GM12878 (cell line): ENCODE data around the gene DIPK1A. TPM values are rescaled to one million over a fixed set of nuclear protein-coding genes. Genes with fewer than 3 reads are reported as not detected.

ENCODE experiments used
- ATAC-seq: fragments of 200-7000 bp; cut with Tn5 transposase; 3 replicates; pipeline ENCODE4 v1.9.1; 2020; ENCODE audit warnings: mild to moderate bottlenecking, moderate library complexity
- Bru-seq: library from RNA; stranded (reverse); fragments of 400-500 nt; gene quantifications from one replicate; lab custom pipeline; 2021; lab: Mats Ljungman, UMichigan
- BruChase-seq, 2 experiments: library from RNA; stranded (reverse); fragments of 400-500 nt; gene quantifications; one replicate each; lab custom pipeline; 2021; lab: Mats Ljungman, UMichigan
- BruUV-seq: library from RNA; stranded (reverse); fragments of 400-500 nt; replicated peaks from 2 replicates; lab custom pipeline; 2021; lab: Mats Ljungman, UMichigan
- CTCF ChIA-PET: fragments of 300-600 bp; sonication (Branson Sonifier 250); formaldehyde crosslinking; extraction: SDS; loops from one replicate; lab custom pipeline; 2021; ENCODE audit warnings: inconsistent platforms; lab: Yijun Ruan, JAX
- POLR2A ChIA-PET: fragments of 350-600 bp; formaldehyde crosslinking; extraction: SDS; loops from one replicate; lab custom pipeline; 2021; ENCODE audit warnings: inconsistent platforms; lab: Charles Lee
- RAD21 ChIA-PET: fragments of 300-600 bp; sonication (Branson Sonifier 250); formaldehyde crosslinking; loops from one replicate; lab custom pipeline; 2023; ENCODE audit warnings: antibody characterized with exemption; ENCODE audit not compliant: unreplicated experiment; lab: Charles Lee
- SMC1A ChIA-PET: fragments of 300-600 bp; sonication (Branson Sonifier 250); formaldehyde crosslinking; loops from one replicate; lab custom pipeline; 2023; ENCODE audit not compliant: unreplicated experiment, uncharacterized antibody; lab: Charles Lee
- DNase-seq: peaks from one replicate; pipeline ENCODE4 v3.0.0-alpha.2; 2011; ENCODE audit warnings: low read depth, low spot score
- FAIRE-seq: peaks from 3 replicates; lab custom pipeline; 2011; peaks lifted over from hg19 to GRCh38; lab: Jason Lieb, UNC
- H2AFZ ChIP-seq: 2 replicates; pipeline ENCODE4 v1.6.0; 2011; ENCODE audit warnings: low read depth, low read length, control low read depth; ENCODE audit not compliant: control insufficient read depth
- H3K27ac ChIP-seq: 2 replicates; pipeline ENCODE4 v1.5.1; 2011; ENCODE audit warnings: control low read depth; ENCODE audit not compliant: control insufficient read depth, insufficient read depth
- H3K27me3 ChIP-seq, 2 experiments: replicated peaks in 1 of 2; 2 replicates each; pipeline versions ENCODE4 v1.6.0 to v1.6.1; 2011; ENCODE audit warnings: low read length in 1 of 2; ENCODE audit not compliant: control insufficient read depth in 2 of 2, insufficient read depth in 2 of 2
- H3K36me3 ChIP-seq, 2 experiments: 2 replicates each; pipeline ENCODE4 v1.5.1; 2011; ENCODE audit warnings: low read length in 1 of 2; ENCODE audit not compliant: control insufficient read depth in 2 of 2, insufficient read depth in 2 of 2
- H3K4me1 ChIP-seq: 2 replicates; pipeline ENCODE4 v1.6.1; 2011; ENCODE audit warnings: mild to moderate bottlenecking, low read length, moderate library complexity, mixed read lengths; ENCODE audit not compliant: control insufficient read depth, insufficient read depth
- H3K4me2 ChIP-seq: 2 replicates; pipeline ENCODE4 v1.6.0; 2011; ENCODE audit warnings: control low read depth; ENCODE audit not compliant: control insufficient read depth, insufficient read depth
- H3K4me3 ChIP-seq: fragments of 200-600 bp; sonication (generic); 2 replicates; pipeline ENCODE4 v1.5.1; 2016
- H3K79me2 ChIP-seq: 2 replicates; pipeline ENCODE4 v1.6.0; 2011; ENCODE audit warnings: low read length; ENCODE audit not compliant: control insufficient read depth, insufficient read depth
- H3K9ac ChIP-seq: 2 replicates; pipeline ENCODE4 v1.8.0; 2011; ENCODE audit warnings: low read length, control low read depth, mixed read lengths; ENCODE audit not compliant: control insufficient read depth, insufficient read depth
- H3K9me3 ChIP-seq: replicated peaks from 3 replicates; pipeline ENCODE4 v1.5.1; 2011; ENCODE audit warnings: mild to moderate bottlenecking, low read length; ENCODE audit not compliant: control insufficient read depth, insufficient read depth
- H4K20me1 ChIP-seq: 2 replicates; pipeline ENCODE4 v1.6.0; 2011; ENCODE audit not compliant: control insufficient read depth, insufficient read depth
- ASH2L ChIP-seq: fragments of 300-600, 200-600 bp; sonication (generic); IDR thresholded peaks from 2 replicates; pipeline ENCODE4 v1.6.1; 2017; ENCODE audit warnings: low read depth, mild to moderate bottlenecking, borderline replicate concordance
- IKZF1 ChIP-seq: fragments of 450-650 bp; conservative IDR thresholded peaks from 2 replicates; pipeline ENCODE4 v1.6.1; 2017; ENCODE audit warnings: antibody characterized with exemption, mild to moderate bottlenecking
- MEF2B ChIP-seq: fragments of 450-650 bp; IDR thresholded peaks from 2 replicates; pipeline ENCODE4 v1.6.1; 2018; ENCODE audit warnings: mild to moderate bottlenecking, moderate library complexity; ENCODE audit not compliant: partially characterized antibody, poor library complexity, severe bottlenecking
- RAD21 ChIP-seq: IDR thresholded peaks from 2 replicates; pipeline ENCODE4 v1.6.1; 2011; ENCODE audit warnings: mild to moderate bottlenecking, low read depth, low read length, moderate library complexity; ENCODE audit not compliant: insufficient read depth
- RBBP5 ChIP-seq: fragments of 200-600 bp; sonication (generic); conservative IDR thresholded peaks from 2 replicates; pipeline ENCODE4 v1.6.1; 2016
- SP1 ChIP-seq: IDR thresholded peaks from one replicate; pipeline ENCODE4 v1.6.1; 2011; ENCODE audit warnings: low read depth, low read length
- TARDBP ChIP-seq: IDR thresholded peaks from 2 replicates; pipeline ENCODE4 v1.6.1; 2016; ENCODE audit warnings: borderline replicate concordance
- WGBS: methylation state at CpG from one replicate; pipeline ENCODE4 v1.1.6; 2016; ENCODE audit warnings: low lambda C conversion rate; ENCODE audit not compliant: insufficient replicate concordance, insufficient coverage; ENCODE audit errors: missing lambda C conversion rate; 5-methylcytosine and 5-hydroxymethylcytosine counted together
- in situ Hi-C: fragments of 300-500 bp; cut with MboI; formaldehyde crosslinking; loops from 9 replicates; pipeline ENCODE4 v1.14.3; 2018; ENCODE audit warnings: mixed read lengths
- intact Hi-C: fragments of 100-400 bp; cut with micrococcal nuclease; formaldehyde crosslinking; loops from one replicate; pipeline ENCODE4 v1.14.2; 2022; ENCODE audit not compliant: unreplicated experiment
- long read RNA-seq, 2 experiments: library from polyadenylated mRNA; unstranded; transcript quantifications; one replicate each; pipeline ENCODE4 v2.0.0, GENCODE V29; 2019 to 2020
- polyA minus RNA-seq, 3 experiments: library from RNA; depleted of rRNA, polyadenylated mRNA; stranded (reverse); fragments of >200 nt; gene quantifications; 2 replicates each; pipeline ENCODE4 v1.2.3, GENCODE V29; 2011
- polyA plus RNA-seq, 11 experiments: library from polyadenylated mRNA; depleted of rRNA in 4 of 11; unstranded in 6 of 11; stranded (reverse) in 5 of 11; fragments of >200 nt; fragmentation: Nextera tagmentation in 4 of 11; fragmentation: Illumina TruSeq in 1 of 11; extraction: Ambion mirVana in 4 of 11; extraction: Trizol in 1 of 11; gene quantifications; 1 replicate in 1 of 11; 2 replicates in 10 of 11; pipeline versions ENCODE4 v1.2.1 to v1.2.3, GENCODE V29; 2011 to 2016; ENCODE audit warnings: inconsistent platforms in 2 of 11, missing spikeins in 2 of 11, low read depth in 1 of 11
- total RNA-seq, 4 experiments: library from RNA; depleted of rRNA in 3 of 4; stranded (reverse); fragments of >200 nt in 3 of 4; fragmentation: Illumina TruSeq in 1 of 4; extraction: Trizol in 1 of 4; gene quantifications; 2 replicates each; pipeline versions ENCODE4 v1.2.1 to v1.2.3, GENCODE V29; 2013 to 2021
- TF ChIP-seq, protein P1 (sequence below): fragments of 450-650 bp; formaldehyde crosslinking; IDR thresholded peaks from 2 replicates; pipeline ENCODE4 v1.4.0; 2022; ENCODE audit warnings: mild to moderate bottlenecking, moderate library complexity
- TF ChIP-seq, protein P2 (sequence below): IDR thresholded peaks from 2 replicates; pipeline ENCODE4 v1.6.1; 2011; ENCODE audit warnings: mild to moderate bottlenecking, low read depth, low read length, moderate library complexity; ENCODE audit not compliant: insufficient replicate concordance

DIPK1A gene
- total RNA-seq (2013; cell fraction: nucleolus; rRNA removed): 12.9 and 13.3 TPM in 2 replicates
- total RNA-seq (2014; rRNA removed) (6.6 and 7.0 TPM in 2 replicates), total RNA-seq (2014; rRNA removed; fragmentation: Illumina TruSeq; extraction: Trizol) (8.4 and 9.4 TPM in 2 replicates), total RNA-seq (2021) (8.1 and 9.3 TPM in 2 replicates), polyA plus RNA-seq (2011; rRNA removed) (12.0 and 19.7 TPM in 2 replicates), polyA plus RNA-seq (2014; fragmentation: Illumina TruSeq; extraction: Trizol) (12.5 and 16.9 TPM in 2 replicates), polyA plus RNA-seq (2014; fragmentation: Nextera tagmentation; extraction: Ambion mirVana) (1 to 10 TPM; 9.5 to 9.9 TPM), polyA plus RNA-seq (2014; rRNA removed) (4.9 and 5.1 TPM in 2 replicates), polyA plus RNA-seq (2016; fragmentation: Nextera tagmentation; extraction: Ambion mirVana) (10 to 100 TPM; 14.6 to 15.0 TPM), polyA minus RNA-seq (2011; rRNA and poly(A)+ RNA removed) (8.9 and 12.4 TPM in 2 replicates), Bru-seq, nascent RNA (percentile 72 among the genes with signal in this experiment), BruChase-seq, experiment 1, labeled RNA remaining after a 6-hour chase (percentile 69 among the genes with signal in this experiment), BruChase-seq, experiment 2, labeled RNA remaining after a 2-hour chase (percentile 66 among the genes with signal in this experiment)
- 2.7 TPM for polyA plus RNA-seq (2011; ENCODE audit: low read depth)
- 3.9 and 5.0 TPM in 2 replicates for polyA plus RNA-seq (2011; cell fraction: cytosol; rRNA removed)
- 4.3 and 4.5 TPM in 2 replicates for polyA plus RNA-seq (2011; cell fraction: nucleus; rRNA removed)
- polyA plus RNA-seq (2012): 6.6 and 8.6 TPM in 2 replicates
- 2.9 and 3.7 TPM in 2 replicates for polyA minus RNA-seq (2011; cell fraction: cytosol; rRNA and poly(A)+ RNA removed)
- polyA minus RNA-seq (2011; cell fraction: nucleus; rRNA and poly(A)+ RNA removed): 3.4 and 3.7 TPM in 2 replicates
- long read RNA-seq, experiment 1, transcript FAM69A-201 (5 exons, 2,574 nt): major isoform, 17 of 20 reads
- long read RNA-seq, experiment 1, partial matches to known transcripts: 1 of 20 reads
- long read RNA-seq, experiment 1, other reads (novel, unspliced or antisense): 2 of 20 reads
- long read RNA-seq, experiment 2, transcript FAM69A-201 (5 exons, 2,574 nt): major isoform, 29 of 50 reads
- long read RNA-seq, experiment 2, partial matches to known transcripts: 0 of 50 reads
- long read RNA-seq, experiment 2, other reads (novel, unspliced or antisense): 21 of 50 reads

DNA sequence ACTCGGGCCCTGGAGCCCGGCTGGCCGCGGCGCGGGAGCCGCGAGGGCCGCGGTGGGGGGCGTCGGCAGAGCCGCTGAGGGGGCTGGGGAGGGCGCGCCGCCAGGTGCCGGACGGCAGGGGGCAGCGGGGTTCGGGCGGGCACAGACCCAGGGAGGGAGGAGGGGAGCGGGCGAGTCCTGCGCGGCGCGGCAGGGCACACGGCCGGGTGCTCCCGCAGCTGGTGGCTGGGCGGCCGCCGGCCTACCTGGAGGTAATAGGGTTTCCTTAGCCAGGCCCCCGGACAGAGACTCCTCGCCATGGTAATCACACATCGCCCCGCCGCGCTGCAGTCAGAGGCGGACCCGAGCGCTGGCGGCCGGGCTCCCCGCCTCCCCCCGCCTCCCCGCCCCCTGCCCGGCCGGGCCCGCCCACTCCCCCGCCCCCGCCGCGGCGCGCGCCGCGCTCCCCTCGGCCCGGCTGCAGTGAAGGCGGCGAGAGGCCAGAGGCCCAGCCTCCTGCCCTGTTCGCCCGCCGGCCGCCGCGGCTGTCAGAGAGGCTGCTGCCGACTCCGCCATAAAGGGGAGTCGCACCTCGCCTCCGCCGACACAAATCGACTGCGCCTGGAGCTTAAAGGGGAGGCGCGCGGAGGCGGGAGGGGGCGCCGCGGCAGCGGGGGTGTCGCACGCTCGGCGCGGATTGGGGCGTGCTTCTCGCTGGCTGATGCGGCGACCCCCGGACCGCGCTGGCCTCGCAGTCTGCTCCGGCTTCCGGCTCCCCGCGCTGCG, at the start of gene DIPK1A:
Gene DIPK1A, minus strand, starts transcription at position 332 of the 765 bp plus-strand sequence. Its CDS starts 33 bp downstream, at position 299.
- ChIA-PET SMC1A (interaction anchor here (0.7 to 11.1 kb wide), 22 partner anchors 9 to 129 kb away, joined by 3 to 179 read pairs (median 4); partner anchors contain the start of gene RPL5), POLR2A (interaction anchor here (0.6 to 6.4 kb wide), 16 partner anchors 9 to 439 kb away, joined by 3 to 103 read pairs (median 7); no protein-coding TSS in a partner anchor), CTCF (interaction anchor here (0.6 to 10.7 kb wide), 26 partner anchors 9 to 232 kb away, joined by 3 to 169 read pairs (median 8); partner anchors contain the start of genes MTF2 and RPL5), RAD21 (interaction anchor here (0.7 to 11.6 kb wide), 28 partner anchors 9 to 129 kb away, joined by 3 to 204 read pairs (median 5); partner anchors contain the start of gene RPL5)
- H2AFZ ChIP-seq: peak within 1 kb of the TSS; percentile 84
- DNase-seq (no peak), ATAC-seq (peak; percentile 64), FAIRE-seq (no peak)
- WGBS: under 1% methylated on average over 32 of the region's 103 CpGs
- BruUV-seq: no TSS peak
- H3K27me3 ChIP-seq: no peaks in the 10 kb centered on the region
- peak within 1 kb of the TSS; percentile 97 for H3K4me3 ChIP-seq
- no peaks in the 10 kb centered on the region for H3K36me3 ChIP-seq
- peaks cover 34% of the 10 kb centered on the region for H3K4me1 ChIP-seq
- H3K9ac ChIP-seq: peak within 1 kb of the TSS; percentile 95
- H3K4me2 ChIP-seq: peak within 1 kb of the TSS; percentile 88
- in situ Hi-C loops (no loop called here), intact Hi-C loops (loop anchor here (5.0 kb wide), 2 partner anchors 116 to 221 kb away; partner anchors contain the start of genes CCDC18, MTF2 and TMED5)
- H3K9me3 ChIP-seq: no peaks in the 10 kb centered on the region
- H3K27ac ChIP-seq: peak within 1 kb of the TSS; percentile 97
- peaks cover 42% of the 10 kb centered on the region for H3K79me2 ChIP-seq
- H4K20me1 ChIP-seq: no peaks in the 10 kb centered on the region
- TF ChIP-seq ASH2L (0 out of 2 replicates have a peak, but pooled peaks have one; percentile 1), RAD21 (no peak), SP1 (no peak), TARDBP (no peak), IKZF1 (no peak), RBBP5 (no peak), MEF2B (no peak)
- TF ChIP-seq, protein P1, sequence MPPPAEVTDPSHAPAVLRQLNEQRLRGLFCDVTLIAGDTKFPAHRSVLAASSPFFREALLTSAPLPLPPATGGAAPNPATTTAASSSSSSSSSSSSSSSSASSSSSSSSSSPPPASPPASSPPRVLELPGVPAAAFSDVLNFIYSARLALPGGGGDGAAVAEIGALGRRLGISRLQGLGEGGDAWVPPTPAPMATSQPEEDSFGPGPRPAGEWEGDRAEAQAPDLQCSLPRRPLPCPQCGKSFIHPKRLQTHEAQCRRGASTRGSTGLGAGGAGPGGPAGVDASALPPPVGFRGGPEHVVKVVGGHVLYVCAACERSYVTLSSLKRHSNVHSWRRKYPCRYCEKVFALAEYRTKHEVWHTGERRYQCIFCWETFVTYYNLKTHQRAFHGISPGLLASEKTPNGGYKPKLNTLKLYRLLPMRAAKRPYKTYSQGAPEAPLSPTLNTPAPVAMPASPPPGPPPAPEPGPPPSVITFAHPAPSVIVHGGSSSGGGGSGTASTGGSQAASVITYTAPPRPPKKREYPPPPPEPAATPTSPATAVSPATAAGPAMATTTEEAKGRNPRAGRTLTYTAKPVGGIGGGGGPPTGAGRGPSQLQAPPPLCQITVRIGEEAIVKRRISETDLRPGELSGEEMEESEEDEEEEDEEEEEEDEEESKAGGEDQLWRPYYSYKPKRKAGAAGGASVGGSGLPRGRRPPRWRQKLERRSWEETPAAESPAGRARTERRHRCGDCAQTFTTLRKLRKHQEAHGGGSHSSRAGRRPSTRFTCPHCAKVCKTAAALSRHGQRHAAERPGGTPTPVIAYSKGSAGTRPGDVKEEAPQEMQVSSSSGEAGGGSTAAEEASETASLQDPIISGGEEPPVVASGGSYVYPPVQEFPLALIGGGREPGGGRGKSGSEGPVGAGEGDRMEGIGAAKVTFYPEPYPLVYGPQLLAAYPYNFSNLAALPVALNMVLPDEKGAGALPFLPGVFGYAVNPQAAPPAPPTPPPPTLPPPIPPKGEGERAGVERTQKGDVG (CRISPR knock-in tag): no peak
- TF ChIP-seq, protein P2, sequence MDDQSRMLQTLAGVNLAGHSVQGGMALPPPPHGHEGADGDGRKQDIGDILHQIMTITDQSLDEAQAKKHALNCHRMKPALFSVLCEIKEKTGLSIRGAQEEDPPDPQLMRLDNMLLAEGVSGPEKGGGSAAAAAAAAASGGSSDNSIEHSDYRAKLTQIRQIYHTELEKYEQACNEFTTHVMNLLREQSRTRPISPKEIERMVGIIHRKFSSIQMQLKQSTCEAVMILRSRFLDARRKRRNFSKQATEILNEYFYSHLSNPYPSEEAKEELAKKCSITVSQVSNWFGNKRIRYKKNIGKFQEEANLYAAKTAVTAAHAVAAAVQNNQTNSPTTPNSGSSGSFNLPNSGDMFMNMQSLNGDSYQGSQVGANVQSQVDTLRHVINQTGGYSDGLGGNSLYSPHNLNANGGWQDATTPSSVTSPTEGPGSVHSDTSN: no peak
